ENCODE results near the gene SCIMP. TPM values are rescaled to one million over a fixed set of nuclear protein-coding genes. Genes with fewer than 3 reads are reported as not detected.
"Not testable (repeated sequence)": the region's sequence is repeated elsewhere in the genome, so short reads cannot be mapped to it uniquely, and the experiment has no call there.

The SCIMP gene
- total RNA-seq, 1 donor = not detected

- peak; percentile 15 for DNase-seq (ENCODE audit: low read depth)
- H3K4me3 ChIP-seq (ENCODE audit: low read depth, low read length) = no peak overlapping the region
- no peak for TF ChIP-seq CTCF (IDR thresholded peaks at IDR 0.05; ENCODE audit: insufficient read depth, low read depth, low read length)
Observed at GRCh38 chr17:5254903-5255521, 20.4 kb upstream of the SCIMP start.

GRCh38 chr17:5254414-5254813 is 19.8 kb upstream of the SCIMP start:
- no peak overlapping the region for H3K4me3 ChIP-seq (ENCODE audit: low read depth, low read length)
- DNase-seq (ENCODE audit: low read depth) = no peak
- no peak for TF ChIP-seq CTCF (IDR thresholded peaks at IDR 0.05; ENCODE audit: insufficient read depth, low read depth, low read length)

- peak; percentile 67 for TF ChIP-seq CTCF (IDR thresholded peaks at IDR 0.05; ENCODE audit: insufficient read depth, low read depth, low read length)
- H3K4me3 ChIP-seq (ENCODE audit: low read depth, low read length) = no peak overlapping the region
- DNase-seq (ENCODE audit: low read depth) = peak; percentile 82
Observed at GRCh38 chr17:5249615-5250014, 15.0 kb upstream of the SCIMP start.

- no peak for TF ChIP-seq CTCF (IDR thresholded peaks at IDR 0.05; ENCODE audit: insufficient read depth, low read depth, low read length)
- H3K4me3 ChIP-seq (ENCODE audit: low read depth, low read length) = no peak overlapping the region
- DNase-seq (ENCODE audit: low read depth) = no peak
Observed at GRCh38 chr17:5248821-5249479, 14.3 kb upstream of the SCIMP start.

GRCh38 chr17:5247621-5248020 is 13.0 kb upstream of the SCIMP start:
- H3K4me3 ChIP-seq (ENCODE audit: low read depth, low read length) = no peak overlapping the region
- no peak for DNase-seq (ENCODE audit: low read depth)
- no peak for TF ChIP-seq CTCF (IDR thresholded peaks at IDR 0.05; ENCODE audit: insufficient read depth, low read depth, low read length)

- TF ChIP-seq CTCF (IDR thresholded peaks at IDR 0.05; ENCODE audit: insufficient read depth, low read depth, low read length) = no peak
- DNase-seq (ENCODE audit: low read depth) = no peak
- no peak overlapping the region for H3K4me3 ChIP-seq (ENCODE audit: low read depth, low read length)
Observed at GRCh38 chr17:5241861-5242671, 7.4 kb upstream of the SCIMP start.

GRCh38 chr17:5239769-5240168 is 5.1 kb upstream of the SCIMP start:
- H3K4me3 ChIP-seq (ENCODE audit: low read depth, low read length); DNase-seq (ENCODE audit: low read depth): not testable (repeated sequence)
